ENCODE measurements around the gene NHLH1.

- TF ChIP-seq CTCF (IDR thresholded peaks at IDR 0.05) = no peak
- TF ChIP-seq POLR2AphosphoS5 (IDR thresholded peaks at IDR 0.05; ENCODE audit: insufficient read depth in 1 of 2, low read depth in 1 of 2) = no peak
- TF ChIP-seq POLR2A (IDR thresholded peaks at IDR 0.05) = no peak
Observed at GRCh38 chr1:160415696-160416290, 48.9 kb downstream of the NHLH1 start.
